H9 (cell line): Measurements from ENCODE around the gene HNRNPR. TPM values are rescaled to one million over a fixed set of nuclear protein-coding genes. Genes with fewer than 3 reads are reported as not detected.

ENCODE experiments used
- DNase-seq: peaks from one replicate; pipeline ENCODE4 v3.0.0-alpha.2; 2017
- H2AFZ ChIP-seq: one replicate; pipeline ENCODE4 v1.6.1; 2013; ENCODE audit warnings: mild to moderate bottlenecking, low read length, control low read depth, moderate library complexity
- H2AK5ac ChIP-seq: 2 replicates; pipeline ENCODE4 v1.6.1; 2013; ENCODE audit warnings: low read length, control low read depth, mixed read lengths; ENCODE audit not compliant: insufficient read length
- H2BK120ac ChIP-seq: one replicate; pipeline ENCODE4 v1.6.1; 2013; ENCODE audit warnings: low read depth, mild to moderate bottlenecking, low read length, control low read depth, inconsistent platforms; ENCODE audit not compliant: poor library complexity, severe bottlenecking
- H2BK12ac ChIP-seq: 2 replicates; pipeline ENCODE4 v1.6.1; 2013; ENCODE audit warnings: low read length, control low read depth, mixed read lengths, low read depth; ENCODE audit not compliant: insufficient read length
- H2BK15ac ChIP-seq: 2 replicates; pipeline ENCODE4 v1.6.1; 2013; ENCODE audit warnings: low read depth, low read length, control low read depth
- H2BK20ac ChIP-seq: one replicate; pipeline ENCODE4 v1.6.1; 2013; ENCODE audit warnings: low read depth, mild to moderate bottlenecking, low read length, control low read depth, inconsistent platforms; ENCODE audit not compliant: poor library complexity, severe bottlenecking
- H2BK5ac ChIP-seq: 2 replicates; pipeline ENCODE4 v1.6.1; 2013; ENCODE audit warnings: low read length, control low read depth, mixed read lengths; ENCODE audit not compliant: insufficient read length
- H3K14ac ChIP-seq: 2 replicates; pipeline ENCODE4 v1.6.1; 2013; ENCODE audit warnings: low read length, control low read depth; ENCODE audit not compliant: insufficient read depth
- H3K18ac ChIP-seq: 2 replicates; pipeline ENCODE4 v1.6.1; 2013; ENCODE audit warnings: low read depth, mild to moderate bottlenecking, mixed read lengths, low read length, control low read depth; ENCODE audit not compliant: insufficient read length
- H3K23ac ChIP-seq: 2 replicates; pipeline ENCODE4 v1.6.1; 2013; ENCODE audit warnings: low read length, control low read depth, mixed read lengths, low read depth; ENCODE audit not compliant: insufficient read length
- H3K23me2 ChIP-seq: 2 replicates; pipeline ENCODE4 v1.6.1; 2013; ENCODE audit warnings: low read depth, mild to moderate bottlenecking, mixed read lengths, low read length, control low read depth; ENCODE audit not compliant: insufficient read length, poor library complexity, severe bottlenecking
- H3K27ac ChIP-seq: 2 replicates; pipeline ENCODE4 v1.5.1; 2013; ENCODE audit warnings: low read length, control low read depth, mixed read lengths, low read depth; ENCODE audit not compliant: insufficient read length
- H3K27me3 ChIP-seq: 2 replicates; pipeline ENCODE4 v1.6.1; 2013; ENCODE audit warnings: low read length, control low read depth, inconsistent platforms; ENCODE audit not compliant: insufficient read depth
- H3K4ac ChIP-seq: 2 replicates; pipeline ENCODE4 v1.6.1; 2013; ENCODE audit warnings: low read depth, mild to moderate bottlenecking, control low read depth, inconsistent platforms, low read length, moderate library complexity
- H3K4me1 ChIP-seq: 2 replicates; pipeline ENCODE4 v1.6.1; 2013; ENCODE audit warnings: low read length, control low read depth, inconsistent platforms; ENCODE audit not compliant: insufficient read depth
- H3K4me2 ChIP-seq: 2 replicates; pipeline ENCODE4 v1.6.1; 2013; ENCODE audit warnings: low read length, control low read depth, mixed read lengths; ENCODE audit not compliant: insufficient read length, insufficient read depth
- H3K56ac ChIP-seq: 2 replicates; pipeline ENCODE4 v1.6.1; 2013; ENCODE audit warnings: low read depth, mild to moderate bottlenecking, mixed read lengths, low read length, control low read depth; ENCODE audit not compliant: insufficient read length
- H3K79me1 ChIP-seq: 2 replicates; pipeline ENCODE4 v1.6.1; 2013; ENCODE audit warnings: low read depth, mild to moderate bottlenecking, moderate library complexity, low read length, control low read depth, inconsistent platforms; ENCODE audit not compliant: insufficient read depth, poor library complexity, severe bottlenecking
- H3K79me2 ChIP-seq: 2 replicates; pipeline ENCODE4 v1.6.1; 2013; ENCODE audit warnings: low read length, control low read depth, inconsistent platforms; ENCODE audit not compliant: insufficient read depth
- H3K9ac ChIP-seq: 2 replicates; pipeline ENCODE4 v1.6.1; 2013; ENCODE audit warnings: low read length, control low read depth, mixed read lengths; ENCODE audit not compliant: insufficient read length; ENCODE audit errors: extremely low read depth
- H3K9me3 ChIP-seq: one replicate; pipeline ENCODE4 v1.6.1; 2013; ENCODE audit warnings: low read depth, low read length, inconsistent platforms; ENCODE audit not compliant: control insufficient read depth
- H3T11ph ChIP-seq: one replicate; pipeline ENCODE4 v1.6.1; 2013; ENCODE audit warnings: mild to moderate bottlenecking, low read length, control low read depth, inconsistent platforms
- H4K20me1 ChIP-seq: one replicate; pipeline ENCODE4 v1.6.1; 2013; ENCODE audit not compliant: control insufficient read depth, insufficient read length, insufficient read depth
- H4K5ac ChIP-seq: 2 replicates; pipeline ENCODE4 v1.6.1; 2013; ENCODE audit warnings: low read depth, mild to moderate bottlenecking, mixed read lengths, low read length, control low read depth; ENCODE audit not compliant: insufficient read length
- H4K8ac ChIP-seq: replicated peaks from 2 replicates; pipeline ENCODE4 v1.6.1; 2013; ENCODE audit warnings: low read length, control low read depth, mixed read lengths, low read depth; ENCODE audit not compliant: insufficient read length
- H4K91ac ChIP-seq: 2 replicates; pipeline ENCODE4 v1.6.1; 2013; ENCODE audit warnings: low read depth, mild to moderate bottlenecking, moderate library complexity, mixed read lengths, low read length, control low read depth; ENCODE audit not compliant: insufficient read length
- H3K27ac Mint-ChIP-seq, 3 experiments: 2 replicates in 2 of 3; 3 replicates in 1 of 3; pipeline ENCODE4 v1.8.0; 2020 to 2021; ENCODE audit warnings: mixed read lengths in 3 of 3, mild to moderate bottlenecking in 1 of 3, moderate library complexity in 1 of 3
- H3K27me3 Mint-ChIP-seq: 2 replicates; pipeline ENCODE4 v1.8.0; 2021; ENCODE audit warnings: low read depth, mild to moderate bottlenecking, moderate library complexity, mixed read lengths
- H3K36me3 Mint-ChIP-seq, 3 experiments: 2 replicates in 2 of 3; 3 replicates in 1 of 3; pipeline ENCODE4 v1.8.0; 2020 to 2021; ENCODE audit warnings: low read depth in 3 of 3, mixed read lengths in 3 of 3; ENCODE audit not compliant: insufficient read depth in 1 of 3
- H3K4me1 Mint-ChIP-seq, 2 experiments: 2 replicates each; pipeline ENCODE4 v1.8.0; 2020; ENCODE audit warnings: mixed read lengths in 2 of 2
- H3K4me3 Mint-ChIP-seq, 2 experiments: 2 replicates in 1 of 2; 3 replicates in 1 of 2; pipeline ENCODE4 v1.8.0; 2020 to 2021; ENCODE audit warnings: mild to moderate bottlenecking in 2 of 2, mixed read lengths in 2 of 2, moderate library complexity in 1 of 2
- H3K9me3 Mint-ChIP-seq, 2 experiments: 2 replicates in 1 of 2; 3 replicates in 1 of 2; pipeline ENCODE4 v1.8.0; 2020; ENCODE audit warnings: mild to moderate bottlenecking in 2 of 2, mixed read lengths in 2 of 2, moderate library complexity in 1 of 2
- WGBS: extraction: QIAGEN DNeasy Blood & Tissue Kit; methylation state at CpG from one replicate; pipeline ENCODE4 v1.1.7; 2013; ENCODE audit warnings: missing lambda C conversion rate, low lambda C conversion rate, mixed read lengths; ENCODE audit not compliant: insufficient read length; ENCODE audit errors: extremely low coverage; 5-methylcytosine and 5-hydroxymethylcytosine counted together
- total RNA-seq: library from RNA; stranded (reverse); gene quantifications from 2 replicates; pipeline ENCODE4 v1.2.1, GENCODE V29; 2021
- TF ChIP-seq, protein P1 (sequence below): fragments of 200-600 bp; sonication (generic); conservative IDR thresholded peaks from 3 replicates; pipeline ENCODE4 v1.8.0; 2021; ENCODE audit warnings: antibody characterized with exemption, mild to moderate bottlenecking

HNRNPR gene
- total RNA-seq, 1 experiment from 2014 or later, result 196 TPM

DNA sequence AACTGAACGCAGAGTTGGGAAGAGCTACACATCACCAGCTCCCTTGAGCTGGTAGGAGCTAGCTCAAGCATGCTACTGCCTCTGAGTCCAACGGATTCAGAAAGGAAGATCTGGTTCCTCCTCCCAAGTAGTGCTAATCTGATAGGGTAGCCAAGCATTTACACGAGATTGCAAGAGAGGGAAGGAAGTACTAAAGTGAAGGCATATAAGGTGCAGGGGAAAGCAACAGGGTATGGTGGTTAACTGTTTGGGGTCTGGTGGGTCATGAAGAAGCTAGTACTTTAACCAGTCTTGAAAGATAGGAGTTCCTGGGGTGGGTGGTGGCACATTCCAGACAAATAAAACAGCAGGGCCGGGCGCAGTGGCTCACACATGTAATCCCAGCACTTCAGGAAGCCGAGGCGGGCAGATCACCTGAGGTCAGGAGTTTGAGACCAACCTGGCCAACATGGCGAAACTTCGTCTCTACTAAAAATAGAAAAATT, 45.8 kb upstream of the HNRNPR start:
- H3K9ac ChIP-seq, result no peak overlapping the region
- TF ChIP-seq, protein P1, sequence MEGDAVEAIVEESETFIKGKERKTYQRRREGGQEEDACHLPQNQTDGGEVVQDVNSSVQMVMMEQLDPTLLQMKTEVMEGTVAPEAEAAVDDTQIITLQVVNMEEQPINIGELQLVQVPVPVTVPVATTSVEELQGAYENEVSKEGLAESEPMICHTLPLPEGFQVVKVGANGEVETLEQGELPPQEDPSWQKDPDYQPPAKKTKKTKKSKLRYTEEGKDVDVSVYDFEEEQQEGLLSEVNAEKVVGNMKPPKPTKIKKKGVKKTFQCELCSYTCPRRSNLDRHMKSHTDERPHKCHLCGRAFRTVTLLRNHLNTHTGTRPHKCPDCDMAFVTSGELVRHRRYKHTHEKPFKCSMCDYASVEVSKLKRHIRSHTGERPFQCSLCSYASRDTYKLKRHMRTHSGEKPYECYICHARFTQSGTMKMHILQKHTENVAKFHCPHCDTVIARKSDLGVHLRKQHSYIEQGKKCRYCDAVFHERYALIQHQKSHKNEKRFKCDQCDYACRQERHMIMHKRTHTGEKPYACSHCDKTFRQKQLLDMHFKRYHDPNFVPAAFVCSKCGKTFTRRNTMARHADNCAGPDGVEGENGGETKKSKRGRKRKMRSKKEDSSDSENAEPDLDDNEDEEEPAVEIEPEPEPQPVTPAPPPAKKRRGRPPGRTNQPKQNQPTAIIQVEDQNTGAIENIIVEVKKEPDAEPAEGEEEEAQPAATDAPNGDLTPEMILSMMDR, result no peak
- Mint-ChIP-seq H3K27me3 (no peaks in the 10 kb centered on the region), H3K27ac (no peak overlapping the region), H3K9me3 (peaks cover 0 to 3% of the 10 kb centered on the region in 2 experiments; a peak in 1 of 5 replicates), H3K36me3 (no peaks in the 10 kb centered on the region), H3K4me1 (peaks cover 7 to 11% of the 10 kb centered on the region in 2 experiments), H3K4me3 (no peak overlapping the region; a peak in 1 of 5 replicates)
- no peak for DNase-seq
- no peak overlapping the region for H2BK120ac ChIP-seq
- H3K56ac ChIP-seq, result no peak overlapping the region
- H3K4me2 ChIP-seq, result no peak overlapping the region
- H3K4ac ChIP-seq, result no peak overlapping the region
- no peaks in the 10 kb centered on the region; the same call in 1 of the 2 replicates for H3K4me1 ChIP-seq
- no peak overlapping the region for H4K5ac ChIP-seq
- H3T11ph ChIP-seq, result no peak overlapping the region
- no peak overlapping the region for H2AFZ ChIP-seq
- H2BK12ac ChIP-seq, result no peak overlapping the region
- no peak overlapping the region for H2BK15ac ChIP-seq
- no peak overlapping the region for H3K23ac ChIP-seq
- H2BK5ac ChIP-seq, result no peak overlapping the region
- no peak overlapping the region for H3K27ac ChIP-seq
- no peak overlapping the region for H2BK20ac ChIP-seq
- no peaks in the 10 kb centered on the region for H4K20me1 ChIP-seq
- H4K91ac ChIP-seq, result no peak overlapping the region
- no peak overlapping the region for H2AK5ac ChIP-seq
- H3K23me2 ChIP-seq, result no peaks in the 10 kb centered on the region
- peaks cover 7% of the 10 kb centered on the region for H3K9me3 ChIP-seq
- H4K8ac ChIP-seq, result no peak overlapping the region
- no peaks in the 10 kb centered on the region for H3K79me2 ChIP-seq
- no CpG with 5 or more reads among the region's 9 CpGs for WGBS
- H3K18ac ChIP-seq, result no peak overlapping the region
- H3K14ac ChIP-seq, result no peak overlapping the region
- no peaks in the 10 kb centered on the region for H3K79me1 ChIP-seq
- H3K27me3 ChIP-seq, result peaks cover 34% of the 10 kb centered on the region
